K562 (cell line): Measurements from ENCODE around the gene CIAO2A.

Experiments
- ELK1 ChIP-seq: sonication (generic); formaldehyde crosslinking; IDR thresholded peaks from 2 replicates; pipeline ENCODE4 v1.8.1; 2022; ENCODE audit warnings: missing genetic modification reagents
- EZH2 ChIP-seq: IDR thresholded peaks from 2 replicates; pipeline ENCODE4 v1.6.1; 2012; ENCODE audit warnings: low read depth, mild to moderate bottlenecking, inconsistent platforms, low read length, borderline replicate concordance
- MXD1 ChIP-seq: fragments of 250-450 bp; sonication (Bioruptor Pico); IDR thresholded peaks from 2 replicates; pipeline ENCODE4 v1.8.0; 2021; ENCODE audit warnings: borderline replicate concordance, mild to moderate bottlenecking, moderate library complexity; ENCODE audit not compliant: poor library complexity, severe bottlenecking
- NRF1 ChIP-seq, 2 experiments: fragments of 450-650 bp; IDR thresholded peaks in 1 of 2; conservative IDR thresholded peaks in 1 of 2; 2 replicates each; pipeline ENCODE4 v1.6.1; 2014; ENCODE audit warnings: mild to moderate bottlenecking in 2 of 2
- ZNF174 ChIP-seq: fragments of 250-450 bp; sonication (Bioruptor Pico); IDR thresholded peaks from 2 replicates; pipeline ENCODE4 v1.4.0; 2020; ENCODE audit warnings: mild to moderate bottlenecking
- ZNF212 ChIP-seq: fragments of 450-650 bp; formaldehyde crosslinking; IDR thresholded peaks from 2 replicates; pipeline ENCODE4 v1.4.0; 2020; ENCODE audit warnings: mild to moderate bottlenecking

- TF ChIP-seq ZNF174 (CRISPR knock-in tag) (no peak), EZH2 (no peak), ZNF212 (CRISPR knock-in tag) (no peak), MXD1 (CRISPR knock-in tag) (no peak), ELK1 (CRISPR knock-in tag) (no peak), NRF1 (conservative IDR thresholded peaks at IDR 0.05 in 1 of 2, IDR thresholded peaks at IDR 0.05 in 1 of 2) (no peak)
Observed at GRCh38 chr15:64051093-64051402, 42.6 kb downstream of the CIAO2A start.
